Suprapubic skin (tissue), 4 donors: ENCODE measurements around the gene ARID4B. TPM values are rescaled to one million over a fixed set of nuclear protein-coding genes. Genes with fewer than 3 reads are reported as not detected.

ENCODE experiments used
- DNase-seq, 2 donors: peaks; one replicate each; pipeline ENCODE4 v3.0.0-alpha.2; 2019; ENCODE audit warnings: low spot score in 2 of 2
- H3K27ac ChIP-seq: fragments of 200-600 bp; sonication (generic); one replicate; pipeline ENCODE4 v1.5.1; 2019
- H3K27me3 ChIP-seq: fragments of 200-600 bp; sonication (generic); one replicate; pipeline ENCODE4 v1.5.1; 2019
- H3K36me3 ChIP-seq: fragments of 200-600 bp; sonication (generic); one replicate; pipeline ENCODE4 v1.5.1; 2019
- H3K4me1 ChIP-seq: fragments of 200-600 bp; sonication (generic); one replicate; pipeline ENCODE4 v1.5.1; 2019
- H3K4me3 ChIP-seq: fragments of 200-600 bp; sonication (generic); one replicate; pipeline ENCODE4 v1.5.1; 2019; ENCODE audit warnings: mild to moderate bottlenecking
- H3K9me3 ChIP-seq: fragments of 200-600 bp; sonication (generic); one replicate; pipeline ENCODE4 v1.5.1; 2019
- CTCF ChIP-seq, 2 donors: fragments of 200-600 bp in 1 of 2; fragments of 450-650 bp in 1 of 2; sonication (generic) in 1 of 2; IDR thresholded peaks; one replicate each; pipeline ENCODE4 v1.5.1; 2016 to 2019; ENCODE audit warnings: antibody characterized with exemption in 2 of 2, mild to moderate bottlenecking in 1 of 2, moderate library complexity in 1 of 2
- EP300 ChIP-seq: sonication (generic); formaldehyde crosslinking; IDR thresholded peaks from one replicate; pipeline ENCODE4 v1.6.1; 2017; ENCODE audit warnings: antibody characterized with exemption
- POLR2A ChIP-seq, 2 donors: fragments of 450-650 bp; IDR thresholded peaks; one replicate each; pipeline ENCODE4 v1.6.1; 2017; ENCODE audit warnings: antibody characterized with exemption in 2 of 2, mild to moderate bottlenecking in 2 of 2, moderate library complexity in 2 of 2
- POLR2AphosphoS5 ChIP-seq, 3 donors: sonication (generic); formaldehyde crosslinking; IDR thresholded peaks; one replicate each; pipeline ENCODE4 v1.6.1; 2017; ENCODE audit warnings: antibody characterized with exemption in 3 of 3
- WGBS: methylation state at CpG from one replicate; pipeline ENCODE4 v1.1.5; 2018; 5-methylcytosine and 5-hydroxymethylcytosine counted together
- total RNA-seq, 4 donors: library from RNA; depleted of rRNA; stranded (reverse); fragments of >200 nt; gene quantifications; one replicate each; pipeline ENCODE4 v1.1.0, GENCODE V29; 2016

Gene ARID4B
- total RNA-seq, 4 donors from 2014 or later = 21.4 to 62.7 (median 31.8) TPM

GRCh38 chr1:235336903-235337302 is 8.9 kb upstream of the ARID4B start:
- Histone ChIP-seq H3K36me3 (peaks cover 37% of the 10 kb centered on the region), H3K27me3 (no peaks in the 10 kb centered on the region), H3K27ac (no peak overlapping the region), H3K4me1 (peaks cover 5% of the 10 kb centered on the region), H3K9me3 (no peaks in the 10 kb centered on the region), H3K4me3 (no peak overlapping the region)
- WGBS = 80% methylated on average over 4 of the region's 4 CpGs
- TF ChIP-seq EP300 = no peak
- no peak for TF ChIP-seq POLR2A (IDR thresholded peaks at IDR 0.05)
- no peak for TF ChIP-seq CTCF (IDR thresholded peaks at IDR 0.05)
- no peak for TF ChIP-seq POLR2AphosphoS5 (IDR thresholded peaks at IDR 0.05)
- no peak for DNase-seq

DNA sequence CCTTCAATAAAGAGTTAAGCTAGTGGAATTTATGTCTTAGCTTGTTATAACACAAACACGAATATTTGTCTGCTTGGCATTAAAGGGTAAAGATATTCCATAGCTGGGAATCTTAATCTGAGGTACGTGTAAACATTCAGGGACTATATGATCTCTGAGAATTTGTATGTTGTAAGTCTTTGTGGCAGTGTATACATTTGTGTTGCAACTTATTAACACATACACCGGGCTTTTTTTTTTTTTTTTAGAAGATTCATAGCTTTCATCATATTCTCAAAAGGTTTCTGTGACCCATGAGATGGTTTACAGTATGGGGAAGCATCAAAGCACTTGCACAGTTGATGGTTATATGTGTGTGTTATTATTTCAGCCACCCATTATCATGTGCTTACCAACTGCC is 3.4 kb upstream of the ARID4B start:
- H3K27me3 ChIP-seq = no peaks in the 10 kb centered on the region
- WGBS = 39% methylated on average over 3 of the region's 3 CpGs
- H3K9me3 ChIP-seq = no peaks in the 10 kb centered on the region
- no peak for DNase-seq
- no peak overlapping the region for H3K4me3 ChIP-seq
- TF ChIP-seq EP300 (no peak), POLR2AphosphoS5 (IDR thresholded peaks at IDR 0.05) (no peak), CTCF (IDR thresholded peaks at IDR 0.05) (no peak), POLR2A (IDR thresholded peaks at IDR 0.05) (no peak)
- H3K36me3 ChIP-seq = peaks cover 7% of the 10 kb centered on the region
- peaks cover 36% of the 10 kb centered on the region for H3K4me1 ChIP-seq
- H3K27ac ChIP-seq = no peak overlapping the region

DNA sequence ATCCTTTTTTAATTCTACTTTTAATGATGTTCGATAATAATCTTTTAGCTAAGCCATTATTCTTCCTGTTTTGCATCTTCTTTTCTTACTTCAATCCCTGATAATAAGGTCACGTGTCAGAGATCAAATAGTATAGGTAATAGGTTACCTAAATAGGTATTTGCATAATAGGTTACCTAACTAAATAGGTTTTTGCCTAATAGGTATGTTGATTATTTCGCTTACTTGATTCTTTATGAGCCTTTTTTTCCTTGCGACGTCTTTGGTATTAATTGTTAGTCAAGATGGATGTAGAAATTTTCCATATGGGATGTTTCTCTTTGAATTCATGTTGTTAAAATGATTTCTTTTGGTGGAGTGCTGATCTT is 2.9 kb upstream of the ARID4B start:
- H3K4me3 ChIP-seq = no peak overlapping the region
- no peaks in the 10 kb centered on the region for H3K9me3 ChIP-seq
- H3K36me3 ChIP-seq = peaks cover 2% of the 10 kb centered on the region
- 83% methylated on average over 5 of the region's 5 CpGs for WGBS
- DNase-seq = no peak
- no peak for TF ChIP-seq POLR2A (IDR thresholded peaks at IDR 0.05)
- TF ChIP-seq EP300 = no peak
- no peak for TF ChIP-seq POLR2AphosphoS5 (IDR thresholded peaks at IDR 0.05)
- TF ChIP-seq CTCF (IDR thresholded peaks at IDR 0.05) = no peak
- no peaks in the 10 kb centered on the region for H3K27me3 ChIP-seq
- H3K4me1 ChIP-seq = peaks cover 41% of the 10 kb centered on the region
- H3K27ac ChIP-seq = no peak overlapping the region

GRCh38 chr1:235329139-235329902 is 1.3 kb upstream of the ARID4B start:
- no peaks in the 10 kb centered on the region for H3K27me3 ChIP-seq
- H3K27ac ChIP-seq = peak overlapping the region; percentile 97
- WGBS = 2% methylated on average over 24 of the region's 24 CpGs
- H3K36me3 ChIP-seq = no peaks in the 10 kb centered on the region
- H3K9me3 ChIP-seq = no peaks in the 10 kb centered on the region
- H3K4me3 ChIP-seq = peak overlapping the region; percentile 99
- TF ChIP-seq CTCF (IDR thresholded peaks at IDR 0.05) (no peak), POLR2AphosphoS5 (IDR thresholded peaks at IDR 0.05) (no peak), POLR2A (IDR thresholded peaks at IDR 0.05) (no peak), EP300 (no peak)
- peaks cover 56% of the 10 kb centered on the region for H3K4me1 ChIP-seq
- no peak for DNase-seq

GRCh38 chr1:235328271-235329138 is 526 bp upstream of the ARID4B start, which contains the start of gene GGPS1:
Gene GGPS1, plus strand, starts transcription at chr1:235328570. Its CDS starts 6,695 bp downstream, at chr1:235335265.
- Histone ChIP-seq H3K4me1 (peaks cover 58% of the 10 kb centered on the region), H3K27ac (peak within 1 kb of the TSS; percentile 97), H3K36me3 (no peaks in the 10 kb centered on the region), H3K9me3 (no peaks in the 10 kb centered on the region), H3K27me3 (no peaks in the 10 kb centered on the region), H3K4me3 (peak within 1 kb of the TSS; percentile 99)
- DNase-seq = peak; percentile 99
- peak; percentile 7 to 86 (median 83) for TF ChIP-seq POLR2AphosphoS5 (IDR thresholded peaks at IDR 0.05)
- peak; percentile 34 to 89 for TF ChIP-seq POLR2A (IDR thresholded peaks at IDR 0.05)
- TF ChIP-seq EP300 = no peak
- no peak for TF ChIP-seq CTCF (IDR thresholded peaks at IDR 0.05)
- WGBS = under 1% methylated on average over 49 of the region's 54 CpGs
